IMR-90 (cell line): ENCODE data around the gene CLEC4M. TPM values are rescaled to one million over a fixed set of nuclear protein-coding genes. Genes with fewer than 3 reads are reported as not detected.

Experiments used
- ATAC-seq: fragments of 200-7000 bp; cut with Tn5 transposase; 2 replicates; pipeline ENCODE4 v1.9.1; 2020; ENCODE audit warnings: low read depth, mild to moderate bottlenecking, moderate library complexity
- BruUV-seq: library from RNA; stranded (reverse); fragments of 400-500 nt; replicated peaks from 2 replicates; lab custom pipeline; 2021; lab: Mats Ljungman, UMichigan
- CTCF ChIA-PET: fragments of 300-600 bp; formaldehyde crosslinking; extraction: SDS; loops from one replicate; lab custom pipeline; 2021; ENCODE audit warnings: antibody characterized with exemption; lab: Yijun Ruan, JAX
- POLR2A ChIA-PET: fragments of 300-600 bp; sonication (Branson Sonifier 250); formaldehyde crosslinking; loops from one replicate; lab custom pipeline; 2022; ENCODE audit warnings: antibody characterized with exemption; ENCODE audit not compliant: unreplicated experiment; lab: Charles Lee
- DNase-seq: peaks from one replicate; pipeline ENCODE4 v3.0.0; 2013
- H2AFZ ChIP-seq: replicated peaks from 2 replicates; pipeline ENCODE3; 2013; ENCODE audit warnings: low read length, mild to moderate bottlenecking; ENCODE audit not compliant: poor library complexity
- H2AK5ac ChIP-seq: 2 replicates; pipeline ENCODE4 v1.6.1; 2013; ENCODE audit warnings: low read depth, low read length, inconsistent platforms
- H2AK9ac ChIP-seq: replicated peaks from 2 replicates; pipeline ENCODE3; 2013; ENCODE audit warnings: mild to moderate bottlenecking, low read depth, low read length, moderate library complexity; ENCODE audit not compliant: poor library complexity
- H2BK120ac ChIP-seq: 2 replicates; pipeline ENCODE4 v1.6.1; 2013; ENCODE audit warnings: low read depth, low read length, inconsistent platforms
- H2BK15ac ChIP-seq: 3 replicates; pipeline ENCODE4 v1.6.1; 2013; ENCODE audit warnings: low read depth, low read length, inconsistent platforms
- H2BK20ac ChIP-seq: 2 replicates; pipeline ENCODE4 v1.6.1; 2013; ENCODE audit warnings: low read depth, mild to moderate bottlenecking, inconsistent platforms, low read length, moderate library complexity
- H2BK5ac ChIP-seq: 2 replicates; pipeline ENCODE4 v1.6.1; 2013; ENCODE audit warnings: mild to moderate bottlenecking, low read depth, low read length, inconsistent platforms; ENCODE audit not compliant: poor library complexity, severe bottlenecking
- H3K14ac ChIP-seq: replicated peaks from 2 replicates; pipeline ENCODE4 v1.6.1; 2013; ENCODE audit warnings: low read depth, low read length, inconsistent platforms
- H3K18ac ChIP-seq: 2 replicates; pipeline ENCODE4 v1.6.1; 2013; ENCODE audit warnings: low read depth, low read length, control low read depth
- H3K23ac ChIP-seq: 2 replicates; pipeline ENCODE4 v1.6.1; 2013; ENCODE audit warnings: low read depth, low read length, inconsistent platforms
- H3K27ac ChIP-seq: 2 replicates; pipeline ENCODE4 v1.5.1; 2013; ENCODE audit warnings: mild to moderate bottlenecking, control low read depth, low read length; ENCODE audit not compliant: insufficient read depth
- H3K27me3 ChIP-seq: 2 replicates; pipeline ENCODE4 v1.6.1; 2013; ENCODE audit warnings: low read length; ENCODE audit not compliant: control insufficient read depth, insufficient read depth
- H3K36me3 ChIP-seq: 2 replicates; pipeline ENCODE4 v1.6.1; 2013; ENCODE audit warnings: low read length, mixed read lengths; ENCODE audit not compliant: control insufficient read depth, insufficient read depth
- H3K4ac ChIP-seq: 2 replicates; pipeline ENCODE4 v1.6.1; 2013; ENCODE audit warnings: low read depth, low read length, inconsistent platforms
- H3K4me1 ChIP-seq: 2 replicates; pipeline ENCODE4 v1.6.1; 2013; ENCODE audit warnings: low read length, mixed read lengths; ENCODE audit not compliant: control insufficient read depth, insufficient read depth
- H3K4me2 ChIP-seq: 2 replicates; pipeline ENCODE4 v1.6.1; 2013; ENCODE audit warnings: low read depth, mild to moderate bottlenecking, control low read depth, low read length, moderate library complexity
- H3K4me3 ChIP-seq: 2 replicates; pipeline ENCODE4 v1.5.1; 2013; ENCODE audit warnings: low read depth, mild to moderate bottlenecking, control low read depth, low read length, moderate library complexity; ENCODE audit not compliant: insufficient read depth
- H3K56ac ChIP-seq: 2 replicates; pipeline ENCODE4 v1.6.1; 2013; ENCODE audit warnings: low read length, inconsistent platforms; ENCODE audit not compliant: insufficient read depth; ENCODE audit errors: extremely low read depth
- H3K79me1 ChIP-seq, 2 experiments: 2 replicates each; pipeline ENCODE4 v1.6.1; 2013; ENCODE audit warnings: low read length in 2 of 2, inconsistent platforms in 1 of 2, low read depth in 1 of 2
- H3K9ac ChIP-seq: 2 replicates; pipeline ENCODE4 v1.6.1; 2013; ENCODE audit warnings: low read depth, low read length, control low read depth
- H3K9me1 ChIP-seq: 2 replicates; pipeline ENCODE4 v1.6.1; 2013; ENCODE audit warnings: low read length, inconsistent platforms; ENCODE audit not compliant: insufficient read depth
- H3K9me3 ChIP-seq: 2 replicates; pipeline ENCODE4 v1.6.1; 2013; ENCODE audit warnings: low read length; ENCODE audit not compliant: control insufficient read depth, insufficient read depth
- H4K20me1 ChIP-seq: 2 replicates; pipeline ENCODE4 v1.6.1; 2013; ENCODE audit warnings: low read length, inconsistent platforms; ENCODE audit not compliant: insufficient read depth
- H4K5ac ChIP-seq: 2 replicates; pipeline ENCODE4 v1.6.1; 2013; ENCODE audit warnings: mild to moderate bottlenecking, low read depth, low read length, control low read depth
- H4K8ac ChIP-seq, 2 experiments: 2 replicates each; pipeline ENCODE4 v1.6.1; 2013; ENCODE audit warnings: low read depth in 2 of 2, low read length in 2 of 2, control low read depth in 1 of 2, inconsistent platforms in 1 of 2
- H4K91ac ChIP-seq: 2 replicates; pipeline ENCODE4 v1.6.1; 2013; ENCODE audit warnings: low read depth, low read length, inconsistent platforms; ENCODE audit not compliant: insufficient read depth
- BHLHE40 ChIP-seq: fragments of 150-350 bp; IDR thresholded peaks from 2 replicates; pipeline ENCODE4 v1.6.1; 2016; ENCODE audit warnings: mild to moderate bottlenecking, low read depth, low read length
- FOS ChIP-seq: fragments of 150-350 bp; IDR thresholded peaks from 2 replicates; pipeline ENCODE4 v1.6.1; 2016; ENCODE audit warnings: low read depth, low read length
- NFE2L2 ChIP-seq: fragments of 150-350 bp; IDR thresholded peaks from 2 replicates; pipeline ENCODE4 v1.6.1; 2016; ENCODE audit warnings: low read depth, mild to moderate bottlenecking, low read length
- RCOR1 ChIP-seq: IDR thresholded peaks from 2 replicates; pipeline ENCODE4 v1.6.1; 2012; ENCODE audit warnings: mild to moderate bottlenecking, low read length, improper control_type of control experiment; ENCODE audit not compliant: insufficient replicate concordance
- SMC3 ChIP-seq: fragments of 150-350 bp; IDR thresholded peaks from 2 replicates; pipeline ENCODE4 v1.6.1; 2016; ENCODE audit warnings: low read depth, mild to moderate bottlenecking, antibody characterized with exemption, low read length, moderate library complexity
- WGBS, 2 experiments: methylation state at CpG; one replicate each; pipeline versions ENCODE4 v1.1.5 to v1.1.7; 2013; ENCODE audit warnings: missing lambda C conversion rate in 2 of 2; ENCODE audit not compliant: insufficient read length in 1 of 2; ENCODE audit errors: extremely low coverage in 2 of 2; 5-methylcytosine and 5-hydroxymethylcytosine counted together
- dilution Hi-C: fragments of 300-500 bp; cut with HindIII; formaldehyde crosslinking; loops from one replicate; pipeline ENCODE4 v1.14.3; 2018; ENCODE audit warnings: low sequenced_read_pairs; ENCODE audit not compliant: unreplicated experiment
- in situ Hi-C: fragments of 300-500 bp; cut with MboI; formaldehyde crosslinking; loops from 3 replicates; pipeline ENCODE4 v1.14.3; 2019; ENCODE audit warnings: low sequenced_read_pairs, inconsistent platforms, mixed read lengths
- intact Hi-C: fragments of 100-400 bp; cut with micrococcal nuclease; formaldehyde crosslinking; loops from 2 replicates; pipeline ENCODE4 v1.10.0; 2022
- polyA plus RNA-seq, 3 experiments: library from polyadenylated mRNA; depleted of rRNA; stranded (reverse); fragments of >200 nt; gene quantifications; 2 replicates each; pipeline ENCODE4 v1.2.3, GENCODE V29; 2012; ENCODE audit warnings: low replicate concordance in 1 of 3
- total RNA-seq: library from RNA; depleted of rRNA; stranded (reverse); fragments of >200 nt; gene quantifications from 2 replicates; pipeline ENCODE4 v1.2.3, GENCODE V29; 2012
- TF ChIP-seq, protein P1 (sequence below): fragments of 150-350 bp; IDR thresholded peaks from 2 replicates; pipeline ENCODE4 v1.6.1; 2016; ENCODE audit warnings: low read depth, mild to moderate bottlenecking, low read length, moderate library complexity, borderline replicate concordance
- TF ChIP-seq, protein P2 (sequence below): fragments of 150-350 bp; IDR thresholded peaks from 2 replicates; pipeline ENCODE4 v1.6.1; 2017; ENCODE audit warnings: mild to moderate bottlenecking, antibody characterized with exemption, low read length, low read depth

The CLEC4M gene
- total and polyA plus RNA-seq, 2 of the 4 experiments (the other 2 are of a cell fraction): not detected

DNA sequence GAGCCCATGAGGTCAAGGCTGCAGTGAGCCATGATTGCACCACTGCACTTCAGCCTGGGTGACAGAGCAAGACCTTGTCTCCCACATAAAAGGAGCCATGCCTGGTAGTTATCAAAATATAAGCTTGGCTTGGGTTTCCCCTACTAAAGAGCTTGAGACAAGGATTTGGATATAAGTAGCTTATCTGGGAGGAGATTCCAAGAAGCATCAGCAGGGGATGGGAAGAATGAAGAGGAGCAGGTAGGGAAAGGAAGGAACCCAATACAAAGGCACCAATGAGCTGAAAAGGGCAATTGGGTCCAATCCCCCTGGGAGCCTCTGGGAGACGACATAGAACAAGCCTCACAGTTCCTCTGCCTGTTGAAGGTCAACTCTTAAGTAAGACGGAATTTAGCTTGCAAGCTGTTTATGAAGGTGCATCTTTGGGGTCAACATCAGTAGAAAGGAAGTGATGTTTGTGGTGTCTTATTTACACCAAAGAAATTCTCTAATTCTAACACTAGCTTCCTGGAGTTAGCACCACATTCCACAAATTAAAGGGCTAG lies 23.8 kb upstream of the CLEC4M start:
- Histone ChIP-seq H2BK120ac (no peak overlapping the region), H3K27ac (no peak overlapping the region), H3K27me3 (peaks cover 15% of the 10 kb centered on the region), H3K4me2 (no peak overlapping the region), H2BK5ac (no peak overlapping the region), H2BK20ac (no peak overlapping the region), H3K18ac (no peak overlapping the region), H2BK15ac (no peak overlapping the region), H3K4ac (no peak overlapping the region), H2AK5ac (no peak overlapping the region), H4K8ac (no peak overlapping the region), H3K36me3 (no peaks in the 10 kb centered on the region), H2AK9ac (no peak overlapping the region), H3K4me3 (no peak overlapping the region), H3K14ac (no peak overlapping the region), H4K5ac (no peak overlapping the region), H3K4me1 (no peaks in the 10 kb centered on the region), H4K91ac (no peak overlapping the region), H3K23ac (no peak overlapping the region), H3K9me3 (no peaks in the 10 kb centered on the region), H2AFZ (no peak overlapping the region), H3K9me1 (no peaks in the 10 kb centered on the region), H3K56ac (no peak overlapping the region), H3K79me1 (no peaks in the 10 kb centered on the region), H3K9ac (no peak overlapping the region), H4K20me1 (no peaks in the 10 kb centered on the region)
- in situ Hi-C loops (no loop called here), intact Hi-C loops (no loop called here), dilution Hi-C loops (no loop called here)
- ChIA-PET POLR2A (no interaction called here), CTCF (interaction anchor here (0.7 kb wide), 1 partner anchor 60 kb away, joined by 3 read pairs; no protein-coding TSS in a partner anchor)
- DNase-seq: no peak
- no CpG with 5 or more reads among the region's 2 CpGs for WGBS, 2 experiments
- TF ChIP-seq RCOR1 (no peak), FOS (no peak), BHLHE40 (no peak), NFE2L2 (no peak), SMC3 (no peak)
- TF ChIP-seq, protein P1, sequence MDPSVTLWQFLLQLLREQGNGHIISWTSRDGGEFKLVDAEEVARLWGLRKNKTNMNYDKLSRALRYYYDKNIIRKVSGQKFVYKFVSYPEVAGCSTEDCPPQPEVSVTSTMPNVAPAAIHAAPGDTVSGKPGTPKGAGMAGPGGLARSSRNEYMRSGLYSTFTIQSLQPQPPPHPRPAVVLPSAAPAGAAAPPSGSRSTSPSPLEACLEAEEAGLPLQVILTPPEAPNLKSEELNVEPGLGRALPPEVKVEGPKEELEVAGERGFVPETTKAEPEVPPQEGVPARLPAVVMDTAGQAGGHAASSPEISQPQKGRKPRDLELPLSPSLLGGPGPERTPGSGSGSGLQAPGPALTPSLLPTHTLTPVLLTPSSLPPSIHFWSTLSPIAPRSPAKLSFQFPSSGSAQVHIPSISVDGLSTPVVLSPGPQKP: no peak
- TF ChIP-seq, protein P2, sequence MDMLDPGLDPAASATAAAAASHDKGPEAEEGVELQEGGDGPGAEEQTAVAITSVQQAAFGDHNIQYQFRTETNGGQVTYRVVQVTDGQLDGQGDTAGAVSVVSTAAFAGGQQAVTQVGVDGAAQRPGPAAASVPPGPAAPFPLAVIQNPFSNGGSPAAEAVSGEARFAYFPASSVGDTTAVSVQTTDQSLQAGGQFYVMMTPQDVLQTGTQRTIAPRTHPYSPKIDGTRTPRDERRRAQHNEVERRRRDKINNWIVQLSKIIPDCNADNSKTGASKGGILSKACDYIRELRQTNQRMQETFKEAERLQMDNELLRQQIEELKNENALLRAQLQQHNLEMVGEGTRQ: no peak
- no TSS peak for BruUV-seq
- ATAC-seq: no peak
